Naive thymus-derived CD8-positive, alpha-beta T cell (primary cell): ENCODE results near the gene RAB40A. TPM values are rescaled to one million over a fixed set of nuclear protein-coding genes. Genes with fewer than 3 reads are reported as not detected.

Experiments
- ATAC-seq, 2 donors: fragments of 150-1000 bp; cut with Tn5 transposase in 1 of 2; sonication (Bioruptor Pico), chemical (Tn5 transposase) in 1 of 2; 1 replicate in 1 of 2; 2 replicates in 1 of 2; pipeline ENCODE4 v1.10.0; 2021; ENCODE audit warnings: mild to moderate bottlenecking in 2 of 2, moderate library complexity in 2 of 2
- POLR2A ChIA-PET: fragments of 350-600 bp; sonication (Branson Sonifier 250); formaldehyde crosslinking; loops from one replicate; lab custom pipeline; 2021; ENCODE audit warnings: antibody characterized with exemption; lab: Charles Lee
- DNase-seq, 10 donors: peaks; one replicate each; pipeline versions ENCODE4 v3.0.0 to v3.0.0-alpha.2; 2020 to 2022
- H3K27ac Mint-ChIP-seq, 10 donors: one replicate each; pipeline ENCODE4 v1.8.0; 2020 to 2022; ENCODE audit warnings: mild to moderate bottlenecking in 10 of 10, mixed read lengths in 10 of 10, moderate library complexity in 4 of 10, inconsistent platforms in 1 of 10
- H3K27me3 Mint-ChIP-seq, 5 donors: one replicate each; pipeline ENCODE4 v1.8.0; 2021 to 2022; ENCODE audit warnings: mixed read lengths in 5 of 5
- H3K36me3 Mint-ChIP-seq, 3 donors: one replicate each; pipeline ENCODE4 v1.8.0; 2020 to 2022; ENCODE audit warnings: mixed read lengths in 3 of 3, mild to moderate bottlenecking in 2 of 3, inconsistent platforms in 1 of 3
- H3K4me1 Mint-ChIP-seq, 4 donors: one replicate each; pipeline ENCODE4 v1.8.0; 2021 to 2022; ENCODE audit warnings: mixed read lengths in 4 of 4
- H3K4me3 Mint-ChIP-seq, 10 donors: one replicate each; pipeline ENCODE4 v1.8.0; 2020 to 2022; ENCODE audit warnings: mild to moderate bottlenecking in 10 of 10, mixed read lengths in 10 of 10, moderate library complexity in 6 of 10, inconsistent platforms in 1 of 10
- H3K9me3 Mint-ChIP-seq, 9 donors: one replicate each; pipeline ENCODE4 v1.8.0; 2020 to 2022; ENCODE audit warnings: mixed read lengths in 9 of 9, mild to moderate bottlenecking in 3 of 9, inconsistent platforms in 1 of 9, moderate library complexity in 1 of 9
- polyA plus RNA-seq, 3 donors: library from polyadenylated mRNA; unstranded; fragments of 300-500 nt; fragmentation: Illumina TruSeq; gene quantifications; one replicate each; pipeline ENCODE4 v1.2.3, GENCODE V29; 2021
- total RNA-seq, 8 experiments: library from RNA in 2 of 8; stranded (reverse) in 2 of 8; gene quantifications; one replicate each; pipeline ENCODE4 v1.2.3 and lab custom pipeline; 2021 to 2026

Gene RAB40A
- total and polyA plus RNA-seq, 5 experiments from 2014 or later: 0.15 TPM; not detected in 4

DNA sequence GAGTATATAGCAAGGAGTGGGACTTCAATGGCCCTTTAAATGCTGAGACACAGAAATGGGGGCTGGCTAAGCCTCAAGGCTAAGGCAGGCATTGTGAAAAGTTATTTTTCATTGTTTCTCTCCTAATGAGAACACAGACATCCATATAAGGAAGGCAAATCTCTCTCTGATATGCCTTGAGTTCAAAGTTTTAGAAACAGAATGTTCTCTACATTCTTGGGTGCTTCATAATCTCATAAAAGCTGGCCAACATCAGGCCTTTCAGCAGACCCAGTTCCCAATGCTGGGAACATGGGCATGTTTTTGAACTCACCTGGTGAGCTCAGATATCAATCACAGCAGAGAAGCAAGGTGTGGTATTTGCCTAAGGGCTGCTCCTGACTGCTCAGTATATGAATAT is 19.4 kb upstream of the RAB40A start:
- H3K9me3 Mint-ChIP-seq: no peaks in the 10 kb centered on the region
- H3K4me1 Mint-ChIP-seq: peaks cover under 1 to 2% (median 1%) of the 10 kb centered on the region in 4 donors
- no peak for DNase-seq
- POLR2A ChIA-PET: no interaction called here
- H3K36me3 Mint-ChIP-seq: no peaks in the 10 kb centered on the region
- peaks cover 0 to 2% (median 0%) of the 10 kb centered on the region in 5 donors for H3K27me3 Mint-ChIP-seq
- no peak overlapping the region for H3K27ac Mint-ChIP-seq
- H3K4me3 Mint-ChIP-seq: no peak overlapping the region
- ATAC-seq: no peak

DNA sequence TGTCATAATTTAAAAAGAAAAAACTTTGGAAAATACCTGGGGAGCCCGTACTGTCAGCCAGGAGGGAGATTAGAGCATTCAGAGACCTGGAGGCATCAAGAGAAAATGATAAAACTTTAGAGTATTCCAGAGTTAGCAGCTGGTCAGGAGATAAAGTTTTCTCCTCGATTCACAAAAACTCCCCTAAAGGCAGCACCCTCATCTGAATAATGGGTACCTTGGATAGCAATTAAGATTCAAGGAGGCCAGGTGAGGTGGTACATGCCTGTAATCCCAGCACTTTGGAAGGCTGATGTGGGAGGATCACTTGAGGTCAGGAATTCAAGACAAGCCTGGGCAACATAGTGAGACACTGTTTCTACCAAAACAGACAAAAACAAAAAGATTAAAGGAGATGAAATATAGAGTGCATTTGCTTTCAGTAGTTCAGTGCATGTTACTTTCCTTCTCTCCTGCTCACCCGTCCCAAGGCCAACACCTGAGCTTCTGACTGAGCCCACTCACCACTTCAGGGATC is 18.6 kb upstream of the RAB40A start:
- POLR2A ChIA-PET: no interaction called here
- ATAC-seq (no peak), DNase-seq (no peak)
- no peak overlapping the region for H3K27ac Mint-ChIP-seq
- H3K36me3 Mint-ChIP-seq: no peaks in the 10 kb centered on the region
- peaks cover 4 to 6% (median 4%) of the 10 kb centered on the region in 4 donors for H3K4me1 Mint-ChIP-seq
- peaks cover 0 to 4% (median 0%) of the 10 kb centered on the region in 5 donors for H3K27me3 Mint-ChIP-seq
- no peak overlapping the region for H3K4me3 Mint-ChIP-seq
- H3K9me3 Mint-ChIP-seq: no peaks in the 10 kb centered on the region

- Mint-ChIP-seq H3K4me3 (no peak overlapping the region), H3K4me1 (peaks cover 4 to 6% (median 4%) of the 10 kb centered on the region in 4 donors), H3K27me3 (peaks cover 0 to 4% (median 0%) of the 10 kb centered on the region in 5 donors), H3K9me3 (no peaks in the 10 kb centered on the region), H3K36me3 (no peaks in the 10 kb centered on the region), H3K27ac (no peak overlapping the region)
- no peak for ATAC-seq
- DNase-seq: no peak
- POLR2A ChIA-PET: no interaction called here
These were observed 17.4 kb upstream of the RAB40A start for GRCh38 chrX:103536732-103537131.

- Mint-ChIP-seq H3K27ac (no peak overlapping the region), H3K27me3 (peaks cover 0 to 4% (median 0%) of the 10 kb centered on the region in 5 donors), H3K9me3 (no peaks in the 10 kb centered on the region), H3K4me3 (no peak overlapping the region), H3K36me3 (no peaks in the 10 kb centered on the region), H3K4me1 (peaks cover 4 to 6% (median 4%) of the 10 kb centered on the region in 4 donors)
- POLR2A ChIA-PET: no interaction called here
- DNase-seq (no peak), ATAC-seq (no peak)
These were observed 16.8 kb upstream of the RAB40A start for GRCh38 chrX:103536071-103536470.

- Mint-ChIP-seq H3K27ac (no peak overlapping the region), H3K9me3 (no peaks in the 10 kb centered on the region), H3K36me3 (no peaks in the 10 kb centered on the region), H3K4me3 (no peak overlapping the region), H3K4me1 (peaks cover 4 to 6% (median 4%) of the 10 kb centered on the region in 4 donors), H3K27me3 (peaks cover 0 to 4% (median 0%) of the 10 kb centered on the region in 5 donors)
- no peak for ATAC-seq
- POLR2A ChIA-PET: no interaction called here
- no peak for DNase-seq
These were observed 15.9 kb upstream of the RAB40A start for GRCh38 chrX:103535206-103535605.

- POLR2A ChIA-PET: no interaction called here
- Mint-ChIP-seq H3K9me3 (no peaks in the 10 kb centered on the region), H3K27ac (peak overlapping the region in 5 of 10 donors; percentile 12 to 87 (median 68)), H3K4me1 (peaks cover 4 to 6% (median 4%) of the 10 kb centered on the region in 4 donors), H3K4me3 (peak overlapping the region; percentile 61 to 85 (median 74)), H3K27me3 (peaks cover 0 to 4% (median 0%) of the 10 kb centered on the region in 5 donors), H3K36me3 (no peaks in the 10 kb centered on the region)
- DNase-seq (peak; percentile 36 to 81 (median 61)), ATAC-seq (peak; percentile 52 to 76)
These were observed 14.4 kb upstream of the RAB40A start for GRCh38 chrX:103533511-103534216.

- Mint-ChIP-seq H3K9me3 (no peaks in the 10 kb centered on the region), H3K4me1 (peaks cover 4 to 6% (median 4%) of the 10 kb centered on the region in 4 donors)
- POLR2A ChIA-PET: no interaction called here
These were observed 11.7 kb upstream of the RAB40A start for GRCh38 chrX:103531002-103531401.

GRCh38 chrX:103530545-103530944 is 11.3 kb upstream of the RAB40A start:
- Mint-ChIP-seq H3K4me1 (peaks cover 4 to 6% (median 4%) of the 10 kb centered on the region in 4 donors), H3K36me3 (no peaks in the 10 kb centered on the region), H3K4me3 (no peak overlapping the region), H3K9me3 (no peaks in the 10 kb centered on the region), H3K27ac (no peak overlapping the region), H3K27me3 (peaks cover 0 to 4% (median 0%) of the 10 kb centered on the region in 5 donors)
- no peak for DNase-seq
- no peak for ATAC-seq
- POLR2A ChIA-PET: no interaction called here

More at GRCh38 chrX:103531002-103531401, 11.7 kb upstream of the RAB40A start:
- no peak overlapping the region for H3K27ac Mint-ChIP-seq
- ATAC-seq: no peak
- no peaks in the 10 kb centered on the region for H3K36me3 Mint-ChIP-seq
- no peak overlapping the region for H3K4me3 Mint-ChIP-seq
- peaks cover 0 to 4% (median 0%) of the 10 kb centered on the region in 5 donors for H3K27me3 Mint-ChIP-seq
- DNase-seq: no peak

- Mint-ChIP-seq H3K27ac (no peak overlapping the region), H3K9me3 (no peaks in the 10 kb centered on the region), H3K27me3 (peaks cover 0 to 4% (median 0%) of the 10 kb centered on the region in 5 donors), H3K4me3 (no peak overlapping the region), H3K4me1 (peaks cover 4 to 6% (median 4%) of the 10 kb centered on the region in 4 donors), H3K36me3 (no peaks in the 10 kb centered on the region)
- ATAC-seq (no peak), DNase-seq (no peak)
- POLR2A ChIA-PET: no interaction called here
These were observed 10.3 kb upstream of the RAB40A start for GRCh38 chrX:103529550-103529949.

GRCh38 chrX:103524747-103525146 is 5.5 kb upstream of the RAB40A start:
- no peak for DNase-seq
- H3K27ac Mint-ChIP-seq: no peak overlapping the region
- no peaks in the 10 kb centered on the region for H3K27me3 Mint-ChIP-seq
- no peaks in the 10 kb centered on the region for H3K36me3 Mint-ChIP-seq
- POLR2A ChIA-PET: no interaction called here
- ATAC-seq: no peak
- no peaks in the 10 kb centered on the region for H3K9me3 Mint-ChIP-seq
- no peaks in the 10 kb centered on the region for H3K4me1 Mint-ChIP-seq
- H3K4me3 Mint-ChIP-seq: no peak overlapping the region

GRCh38 chrX:103523605-103524004 is 4.3 kb upstream of the RAB40A start:
- no peaks in the 10 kb centered on the region for H3K36me3 Mint-ChIP-seq
- no peak for DNase-seq
- ATAC-seq: no peak
- H3K27me3 Mint-ChIP-seq: no peaks in the 10 kb centered on the region
- H3K27ac Mint-ChIP-seq: no peak overlapping the region
- no peaks in the 10 kb centered on the region for H3K4me1 Mint-ChIP-seq
- H3K9me3 Mint-ChIP-seq: no peaks in the 10 kb centered on the region
- H3K4me3 Mint-ChIP-seq: no peak overlapping the region
- POLR2A ChIA-PET: no interaction called here

DNA sequence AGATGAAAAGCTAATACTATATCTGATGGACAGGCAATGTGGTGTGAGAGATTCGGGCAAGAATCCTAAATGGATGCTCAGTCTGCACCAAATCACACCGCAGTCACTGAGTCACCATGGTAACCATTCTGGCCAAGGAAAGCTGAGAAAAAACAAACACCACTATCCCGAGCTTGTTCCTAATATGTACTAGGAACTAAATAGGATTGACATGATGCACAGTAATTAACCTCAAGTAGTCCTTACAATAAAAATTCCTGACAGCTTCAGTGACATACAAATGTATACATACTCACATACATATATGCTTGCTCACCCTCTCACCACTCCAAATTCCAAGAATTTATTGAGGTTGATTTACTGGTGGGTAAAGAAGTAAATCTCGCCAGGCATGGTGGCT is 1.1 kb upstream of the RAB40A start:
- H3K9me3 Mint-ChIP-seq: no peaks in the 10 kb centered on the region
- no peak overlapping the region for H3K27ac Mint-ChIP-seq
- H3K36me3 Mint-ChIP-seq: no peaks in the 10 kb centered on the region
- POLR2A ChIA-PET: no interaction called here
- no peak for ATAC-seq
- H3K27me3 Mint-ChIP-seq: peaks cover 0 to 3% (median 0%) of the 10 kb centered on the region in 5 donors
- no peak overlapping the region for H3K4me3 Mint-ChIP-seq
- DNase-seq: no peak
- H3K4me1 Mint-ChIP-seq: no peaks in the 10 kb centered on the region

DNA sequence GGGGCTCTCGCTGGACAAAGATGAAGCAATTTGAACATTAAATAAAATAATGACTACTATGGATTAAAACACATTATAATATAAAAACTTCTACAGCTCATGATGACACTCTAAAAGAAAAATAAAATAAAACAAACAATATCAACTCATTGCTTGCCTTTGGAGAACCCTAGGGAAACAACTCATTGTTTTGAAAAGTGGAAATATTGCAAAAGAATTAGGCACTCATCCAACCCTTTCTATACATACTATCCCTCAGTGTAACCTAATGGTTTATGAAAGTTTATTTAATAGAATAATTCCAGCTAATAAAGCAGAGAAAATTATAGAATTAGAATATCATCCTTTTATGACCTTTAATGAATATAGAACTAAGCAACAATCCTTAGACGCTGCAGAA is 718 bp downstream of the RAB40A start:
- POLR2A ChIA-PET: no interaction called here
- Mint-ChIP-seq H3K27me3 (peaks cover 0 to 3% (median 0%) of the 10 kb centered on the region in 5 donors), H3K9me3 (no peaks in the 10 kb centered on the region), H3K4me1 (no peaks in the 10 kb centered on the region), H3K27ac (no peak overlapping the region), H3K36me3 (no peaks in the 10 kb centered on the region), H3K4me3 (no peak overlapping the region)
- ATAC-seq (no peak), DNase-seq (no peak)
